Rectal smooth muscle tissue (tissue), 1 donor: Measurements from ENCODE around the gene GUCA1C.

Experiments
- H3K27ac ChIP-seq: one replicate; pipeline ENCODE4 v1.7.0; 2013; ENCODE audit warnings: low read depth, low read length, inconsistent platforms
- H3K27me3 ChIP-seq: one replicate; pipeline ENCODE4 v1.7.0; 2013; ENCODE audit warnings: low read length; ENCODE audit not compliant: control insufficient read depth, insufficient read depth
- H3K36me3 ChIP-seq: one replicate; pipeline ENCODE4 v1.7.0; 2013; ENCODE audit warnings: low read length; ENCODE audit not compliant: control insufficient read depth, insufficient read depth
- H3K4me1 ChIP-seq: one replicate; pipeline ENCODE4 v1.7.0; 2013; ENCODE audit warnings: low read length; ENCODE audit not compliant: control insufficient read depth, insufficient read depth
- H3K4me3 ChIP-seq: one replicate; pipeline ENCODE4 v1.7.0; 2013; ENCODE audit warnings: low read length
- H3K9ac ChIP-seq: one replicate; pipeline ENCODE4 v1.7.0; 2013; ENCODE audit warnings: low read length

Gene GUCA1C

GRCh38 chr3:108894981-108895380 lies 58.7 kb downstream of the GUCA1C start:
- H3K4me1 ChIP-seq, result no peaks in the 10 kb centered on the region
- no peak overlapping the region for H3K4me3 ChIP-seq
- no peaks in the 10 kb centered on the region for H3K36me3 ChIP-seq
- H3K27me3 ChIP-seq, result no peaks in the 10 kb centered on the region
- no peak overlapping the region for H3K9ac ChIP-seq
- H3K27ac ChIP-seq, result no peak overlapping the region

- Histone ChIP-seq H3K36me3 (no peaks in the 10 kb centered on the region), H3K27ac (no peak overlapping the region), H3K27me3 (no peaks in the 10 kb centered on the region), H3K4me3 (no peak overlapping the region), H3K4me1 (no peaks in the 10 kb centered on the region), H3K9ac (no peak overlapping the region)
Observed at GRCh38 chr3:108891833-108892232, 61.8 kb downstream of the GUCA1C start.

GRCh38 chr3:108887777-108888176 lies 65.9 kb downstream of the GUCA1C start:
- Histone ChIP-seq H3K9ac (no peak overlapping the region), H3K27ac (no peak overlapping the region), H3K4me1 (no peaks in the 10 kb centered on the region), H3K27me3 (no peaks in the 10 kb centered on the region), H3K36me3 (no peaks in the 10 kb centered on the region), H3K4me3 (no peak overlapping the region)

GRCh38 chr3:108887121-108887520 lies 66.6 kb downstream of the GUCA1C start:
- no peak overlapping the region for H3K9ac ChIP-seq

GRCh38 chr3:108883373-108883772 lies 70.3 kb downstream of the GUCA1C start:
- Histone ChIP-seq H3K4me3 (no peak overlapping the region), H3K4me1 (no peaks in the 10 kb centered on the region), H3K9ac (no peak overlapping the region), H3K27me3 (no peaks in the 10 kb centered on the region), H3K36me3 (no peaks in the 10 kb centered on the region), H3K27ac (no peak overlapping the region)

More at GRCh38 chr3:108887121-108887520, 66.6 kb downstream of the GUCA1C start:
- Histone ChIP-seq H3K27ac (no peak overlapping the region), H3K4me3 (no peak overlapping the region), H3K36me3 (no peaks in the 10 kb centered on the region), H3K27me3 (no peaks in the 10 kb centered on the region), H3K4me1 (no peaks in the 10 kb centered on the region)

- Histone ChIP-seq H3K36me3 (no peaks in the 10 kb centered on the region), H3K9ac (no peak overlapping the region), H3K4me1 (no peaks in the 10 kb centered on the region), H3K27me3 (no peaks in the 10 kb centered on the region), H3K27ac (no peak overlapping the region), H3K4me3 (no peak overlapping the region)
Observed at GRCh38 chr3:108882762-108883161, 70.9 kb downstream of the GUCA1C start.

GRCh38 chr3:108879915-108880314 lies 73.8 kb downstream of the GUCA1C start:
- Histone ChIP-seq H3K4me3 (no peak overlapping the region), H3K27ac (no peak overlapping the region), H3K27me3 (no peaks in the 10 kb centered on the region), H3K4me1 (no peaks in the 10 kb centered on the region), H3K36me3 (no peaks in the 10 kb centered on the region), H3K9ac (no peak overlapping the region)

GRCh38 chr3:108877901-108878300 lies 75.8 kb downstream of the GUCA1C start:
- H3K4me1 ChIP-seq, result no peaks in the 10 kb centered on the region
- no peaks in the 10 kb centered on the region for H3K27me3 ChIP-seq
- H3K27ac ChIP-seq, result no peak overlapping the region
- no peak overlapping the region for H3K9ac ChIP-seq
- H3K4me3 ChIP-seq, result no peak overlapping the region
- no peaks in the 10 kb centered on the region for H3K36me3 ChIP-seq

- H3K9ac ChIP-seq, result no peak overlapping the region
- no peak overlapping the region for H3K4me3 ChIP-seq
- no peak overlapping the region for H3K27ac ChIP-seq
- no peaks in the 10 kb centered on the region for H3K27me3 ChIP-seq
- no peaks in the 10 kb centered on the region for H3K36me3 ChIP-seq
- no peaks in the 10 kb centered on the region for H3K4me1 ChIP-seq
Observed at GRCh38 chr3:108863799-108864135, 89.9 kb downstream of the GUCA1C start.

GRCh38 chr3:108862865-108863798 lies 90.5 kb downstream of the GUCA1C start:
- Histone ChIP-seq H3K27me3 (no peaks in the 10 kb centered on the region), H3K4me3 (no peak overlapping the region), H3K9ac (no peak overlapping the region), H3K4me1 (no peaks in the 10 kb centered on the region), H3K27ac (no peak overlapping the region), H3K36me3 (no peaks in the 10 kb centered on the region)

GRCh38 chr3:108861401-108861800 lies 92.3 kb downstream of the GUCA1C start:
- no peaks in the 10 kb centered on the region for H3K36me3 ChIP-seq
- H3K27me3 ChIP-seq, result no peaks in the 10 kb centered on the region
- H3K4me1 ChIP-seq, result no peaks in the 10 kb centered on the region
- H3K27ac ChIP-seq, result no peak overlapping the region
- H3K9ac ChIP-seq, result no peak overlapping the region
- H3K4me3 ChIP-seq, result no peak overlapping the region
